ENCODE measurements around the gene BNC2.

The BNC2 gene

GRCh38 chr9:16710888-16711287 lies 159.6 kb downstream of the BNC2 start:
- TF ChIP-seq GATA3 (IDR thresholded peaks at IDR 0.05; ENCODE audit: low read depth, low read length) (no peak), GATA2 (IDR thresholded peaks at IDR 0.05; ENCODE audit: low read depth, low read length) (no peak)

GRCh38 chr9:16709924-16710323 lies 160.5 kb downstream of the BNC2 start:
- TF ChIP-seq GATA3 (IDR thresholded peaks at IDR 0.05; ENCODE audit: low read depth, low read length) (no peak), GATA2 (IDR thresholded peaks at IDR 0.05; ENCODE audit: low read depth, low read length) (no peak)

GRCh38 chr9:16708656-16709435 lies 161.6 kb downstream of the BNC2 start:
- no peak for TF ChIP-seq GATA2 (IDR thresholded peaks at IDR 0.05; ENCODE audit: low read depth, low read length)

- TF ChIP-seq GATA3 (IDR thresholded peaks at IDR 0.05; ENCODE audit: low read depth, low read length): no peak
- TF ChIP-seq GATA2 (IDR thresholded peaks at IDR 0.05; ENCODE audit: low read depth, low read length): no peak
Measured at GRCh38 chr9:16705111-16705604, 165.3 kb downstream of the BNC2 start.

GRCh38 chr9:16704116-16705110 lies 166.1 kb downstream of the BNC2 start:
- TF ChIP-seq GATA2 (IDR thresholded peaks at IDR 0.05; ENCODE audit: low read depth, low read length) (no peak), GATA3 (IDR thresholded peaks at IDR 0.05; ENCODE audit: low read depth, low read length) (no peak)

GRCh38 chr9:16701347-16701746 lies 169.1 kb downstream of the BNC2 start:
- no peak for TF ChIP-seq GATA3 (IDR thresholded peaks at IDR 0.05; ENCODE audit: low read depth, low read length)
- no peak for TF ChIP-seq GATA2 (IDR thresholded peaks at IDR 0.05; ENCODE audit: low read depth, low read length)

- TF ChIP-seq GATA3 (IDR thresholded peaks at IDR 0.05; ENCODE audit: low read depth, low read length) (no peak), GATA2 (IDR thresholded peaks at IDR 0.05; ENCODE audit: low read depth, low read length) (no peak)
Measured at GRCh38 chr9:16693616-16694015, 176.9 kb downstream of the BNC2 start.

GRCh38 chr9:16690628-16691027 lies 179.8 kb downstream of the BNC2 start:
- TF ChIP-seq GATA3 (IDR thresholded peaks at IDR 0.05; ENCODE audit: low read depth, low read length): no peak
- no peak for TF ChIP-seq GATA2 (IDR thresholded peaks at IDR 0.05; ENCODE audit: low read depth, low read length)

GRCh38 chr9:16690205-16690604 lies 180.3 kb downstream of the BNC2 start:
- TF ChIP-seq GATA3 (IDR thresholded peaks at IDR 0.05; ENCODE audit: low read depth, low read length) (no peak), GATA2 (IDR thresholded peaks at IDR 0.05; ENCODE audit: low read depth, low read length) (no peak)

- TF ChIP-seq GATA3 (IDR thresholded peaks at IDR 0.05; ENCODE audit: low read depth, low read length) (no peak), GATA2 (IDR thresholded peaks at IDR 0.05; ENCODE audit: low read depth, low read length) (no peak)
Measured at GRCh38 chr9:16689351-16689938, 181.0 kb downstream of the BNC2 start.

- no peak for TF ChIP-seq GATA3 (IDR thresholded peaks at IDR 0.05; ENCODE audit: low read depth, low read length)
- TF ChIP-seq GATA2 (IDR thresholded peaks at IDR 0.05; ENCODE audit: low read depth, low read length): no peak
Measured at GRCh38 chr9:16688814-16689213, 181.7 kb downstream of the BNC2 start.

GRCh38 chr9:16687678-16688369 lies 182.6 kb downstream of the BNC2 start:
- TF ChIP-seq GATA3 (IDR thresholded peaks at IDR 0.05; ENCODE audit: low read depth, low read length) (no peak), GATA2 (IDR thresholded peaks at IDR 0.05; ENCODE audit: low read depth, low read length) (no peak)

- TF ChIP-seq GATA2 (IDR thresholded peaks at IDR 0.05; ENCODE audit: low read depth, low read length) (no peak), GATA3 (IDR thresholded peaks at IDR 0.05; ENCODE audit: low read depth, low read length) (no peak)
Measured at GRCh38 chr9:16683326-16683725, 187.1 kb downstream of the BNC2 start.
